DMS153 treated with DMSO at 0.1 percent for 48 hours (cell line): Measurements from ENCODE around the gene SYVN1.
"Not testable (repeated sequence)": the region's sequence is repeated elsewhere in the genome, so short reads cannot be mapped to it uniquely, and the experiment has no call there.

Experiments used
- DNase-seq: peaks from one replicate; lab custom pipeline; 2025; ENCODE audit not compliant: unreplicated experiment; lab: John Stamatoyannopoulos, UW

Gene SYVN1

DNA sequence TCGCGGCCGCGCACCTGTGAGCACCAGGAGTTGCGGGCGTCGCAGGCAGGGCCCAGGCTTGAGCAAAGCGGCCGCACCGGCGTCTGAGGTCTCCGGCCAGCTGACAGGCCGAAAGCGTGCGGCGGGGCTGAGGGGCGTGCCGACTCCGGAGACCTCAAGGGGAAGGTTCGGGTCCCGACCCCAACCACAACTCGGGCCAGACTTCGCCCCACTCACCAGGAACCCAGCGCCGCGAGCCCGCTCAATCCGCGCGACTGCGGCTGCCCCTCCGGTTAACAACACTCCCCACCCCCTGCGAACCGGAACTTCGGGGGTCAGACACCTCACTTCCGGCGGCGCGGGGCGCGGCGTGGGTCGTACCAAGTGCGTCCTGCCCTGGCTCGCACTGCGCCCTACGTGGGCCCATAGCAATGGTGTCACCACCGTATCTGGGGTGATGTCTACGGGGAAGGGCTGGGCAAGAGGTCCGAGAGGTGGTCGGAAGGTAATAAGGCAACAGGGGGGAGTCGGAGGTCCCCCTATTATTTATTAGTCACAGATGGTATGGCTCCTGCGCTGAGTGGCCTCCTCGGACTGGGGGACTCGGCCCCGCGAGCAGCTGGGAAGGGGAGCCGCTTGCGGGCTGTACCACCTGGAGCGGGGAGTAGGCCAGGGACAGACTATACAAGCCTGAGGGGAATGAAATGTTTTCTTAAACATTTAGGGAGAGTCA lies at the start of gene SYVN1:
TSS of gene SYVN1 (minus strand) at position 280 of the 712 bp plus-strand sequence. CDS start 918 bp downstream, outside the sequence.
- no peak for DNase-seq

DNA sequence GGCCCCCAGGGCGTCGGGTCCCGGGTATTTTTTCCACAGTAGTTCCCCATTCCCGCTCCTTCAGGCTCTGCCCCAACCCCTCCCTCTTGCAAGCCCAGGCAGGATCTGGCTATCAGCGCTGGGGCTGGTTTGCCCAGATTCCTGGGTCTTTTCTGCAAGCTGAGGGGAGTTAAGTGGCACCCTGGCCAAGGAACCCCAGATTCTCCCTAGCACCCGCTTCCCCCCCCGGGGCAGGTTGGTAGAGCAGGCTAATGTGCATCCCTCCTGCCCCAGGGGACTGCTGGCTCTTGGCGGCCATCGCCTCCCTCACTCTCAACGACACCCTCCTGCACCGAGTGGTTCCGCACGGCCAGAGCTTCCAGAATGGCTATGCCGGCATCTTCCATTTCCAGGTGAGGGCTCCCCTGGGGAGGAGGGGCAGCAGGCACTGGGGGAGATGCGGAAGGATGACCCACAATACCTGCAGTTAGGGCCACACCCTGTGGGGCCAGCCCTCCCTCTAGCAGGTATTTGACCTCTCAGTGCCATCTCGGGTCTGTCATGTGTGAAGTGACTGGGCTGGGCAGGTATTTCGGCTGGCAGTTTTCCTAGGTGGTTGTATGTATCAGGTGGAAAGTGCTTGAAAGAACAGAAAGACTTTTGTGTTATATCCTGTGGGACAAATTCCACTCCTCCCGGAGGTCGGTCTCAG lies 49.0 kb upstream of the SYVN1 start:
- DNase-seq: no peak

DNA sequence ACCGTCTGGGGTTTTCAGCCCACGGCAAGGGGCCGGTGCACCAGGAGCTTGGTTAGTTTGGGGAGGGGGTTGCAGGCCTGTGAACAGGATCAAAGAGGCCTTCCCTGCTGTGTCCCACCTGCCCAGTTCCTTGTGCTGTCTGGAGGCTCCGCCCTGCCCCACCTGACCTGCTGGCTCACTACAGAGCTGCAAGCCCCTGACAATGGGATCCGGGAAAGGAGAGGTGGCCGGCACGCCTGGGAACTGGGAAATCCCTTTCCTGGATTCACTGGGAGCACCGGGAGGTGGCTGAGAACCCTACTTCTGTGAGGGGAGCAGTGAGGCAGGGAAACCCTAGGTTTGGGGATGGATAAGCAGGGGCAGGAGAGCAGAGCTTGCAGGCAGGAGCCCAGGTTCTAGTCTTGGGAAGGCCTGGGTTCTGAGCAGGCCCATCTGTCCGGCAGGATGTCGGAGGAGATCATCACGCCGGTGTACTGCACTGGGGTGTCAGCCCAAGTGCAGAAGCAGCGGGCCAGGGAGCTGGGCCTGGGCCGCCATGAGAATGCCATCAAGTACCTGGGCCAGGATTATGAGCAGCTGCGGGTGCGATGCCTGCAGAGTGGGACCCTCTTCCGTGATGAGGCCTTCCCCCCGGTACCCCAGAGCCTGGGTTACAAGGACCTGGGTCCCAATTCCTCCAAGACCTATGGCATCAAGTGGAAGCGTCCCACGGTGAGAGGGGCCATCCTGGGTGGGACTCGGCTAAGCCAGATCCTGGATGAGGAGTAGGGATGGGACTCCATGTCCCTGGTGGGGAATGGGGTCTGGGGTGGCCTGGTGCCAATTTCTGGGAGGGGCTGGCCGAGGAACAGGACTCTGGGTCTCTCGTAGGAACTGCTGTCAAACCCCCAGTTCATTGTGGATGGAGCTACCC lies 48.2 kb upstream of the SYVN1 start:
- peak; percentile 6 for DNase-seq

GRCh38 chr11:65181569-65182257 lies 47.4 kb upstream of the SYVN1 start, which contains the start of gene CAPN1:
TSS of gene CAPN1 (plus strand) at chr11:65181928. CDS start at chr11:65182702, 774 bp downstream.
- DNase-seq: no peak

- DNase-seq: peak; percentile 6
Measured at GRCh38 chr11:65180877-65181568, 46.7 kb upstream of the SYVN1 start.

- DNase-seq: not testable (repeated sequence)
Measured at GRCh38 chr11:65174571-65175010, 40.3 kb upstream of the SYVN1 start.

DNA sequence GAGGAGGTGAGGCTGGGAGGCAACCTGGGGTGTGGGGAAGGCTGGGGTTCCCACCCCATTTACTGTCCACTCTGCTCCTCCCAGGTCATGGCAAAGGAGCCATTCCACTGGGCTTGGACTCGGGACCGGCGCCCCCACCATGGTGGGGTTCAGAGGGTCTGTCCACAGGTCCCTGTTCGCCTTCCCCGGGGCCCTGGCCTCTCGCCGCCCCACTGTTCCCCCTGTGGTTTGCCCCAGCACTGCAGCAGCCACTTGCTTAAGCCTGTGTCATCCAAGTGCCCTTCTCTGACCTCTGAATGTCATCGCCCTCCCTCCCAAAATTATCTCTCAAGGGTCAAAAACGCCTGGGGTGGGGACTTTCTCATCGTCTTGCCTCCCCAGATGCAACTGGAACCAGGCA lies 38.3 kb upstream of the SYVN1 start:
- no peak for DNase-seq

GRCh38 chr11:65170058-65170534 lies 35.8 kb upstream of the SYVN1 start, which contains the start of gene SPDYC:
TSS of gene SPDYC (plus strand) at chr11:65170233. CDS start at chr11:65171358, 1,125 bp downstream.
- DNase-seq: no peak

- DNase-seq: no peak
Measured at GRCh38 chr11:65169164-65169641, 34.9 kb upstream of the SYVN1 start.

DNA sequence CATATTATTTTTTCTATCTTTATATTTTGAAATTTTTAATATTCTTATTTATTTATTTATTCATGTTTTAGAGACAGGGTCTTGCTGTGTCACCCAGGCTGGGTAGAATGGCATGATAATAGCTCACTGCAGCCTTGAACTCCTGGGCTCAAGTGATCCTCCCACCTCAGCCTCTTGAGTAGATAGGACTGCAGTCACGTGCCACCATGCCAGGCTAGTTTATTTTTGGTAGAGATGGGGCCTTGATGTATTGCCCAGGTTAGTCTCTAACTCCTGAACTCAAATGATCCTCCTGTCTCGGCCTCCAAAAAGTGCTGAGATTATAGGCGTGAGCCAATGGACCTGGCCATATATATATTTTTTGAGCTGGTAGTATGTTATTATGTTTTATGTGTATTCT lies 33.3 kb upstream of the SYVN1 start:
- no peak for DNase-seq

DNA sequence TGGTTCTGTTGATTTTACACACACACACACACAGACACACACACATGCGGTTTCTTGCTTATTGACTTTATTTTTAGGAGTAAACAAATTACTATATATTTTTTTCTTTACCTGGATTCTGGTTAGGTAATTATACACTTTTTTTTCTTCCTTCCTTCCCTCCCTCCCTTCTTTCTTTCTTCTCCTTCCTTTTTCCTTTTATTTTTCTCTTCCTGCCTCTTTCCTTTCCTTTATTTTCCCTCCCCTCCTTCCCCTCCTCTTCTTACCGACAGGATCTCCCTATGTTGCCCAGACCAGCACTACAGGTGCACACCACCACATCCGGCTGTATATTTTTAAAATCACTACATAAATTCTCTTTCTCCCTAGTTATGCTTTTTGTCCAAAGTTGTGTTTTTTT lies 32.6 kb upstream of the SYVN1 start:
- DNase-seq: no peak

- peak; percentile 10 for DNase-seq
Measured at GRCh38 chr11:65165410-65166317, 31.3 kb upstream of the SYVN1 start.

DNA sequence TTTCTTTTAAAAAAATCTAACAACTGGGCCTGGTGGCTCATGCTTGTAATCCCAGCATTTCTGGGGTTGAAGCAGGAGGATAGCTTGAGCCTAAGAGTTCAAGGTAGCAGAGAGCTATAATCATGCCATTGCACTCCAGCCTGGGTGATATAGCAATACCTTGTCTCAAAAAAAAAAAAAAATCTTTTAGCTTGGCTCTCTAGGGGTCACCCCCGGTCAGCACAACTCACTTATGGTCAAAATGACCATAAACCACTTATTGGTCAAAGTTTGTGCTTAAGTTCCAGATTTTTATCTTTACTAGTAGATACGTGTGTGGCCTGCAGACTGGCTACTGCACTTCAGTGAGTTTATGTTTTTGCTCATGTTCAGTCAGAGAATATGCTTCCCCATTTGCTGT lies 29.4 kb upstream of the SYVN1 start:
- no peak for DNase-seq

GRCh38 chr11:65160643-65161042 lies 26.3 kb upstream of the SYVN1 start:
- DNase-seq: no peak

- DNase-seq: no peak
Measured at GRCh38 chr11:65159012-65159411, 24.7 kb upstream of the SYVN1 start.

GRCh38 chr11:65157336-65157735 lies 23.0 kb upstream of the SYVN1 start:
- DNase-seq: no peak

- DNase-seq: no peak
Measured at GRCh38 chr11:65156926-65157325, 22.6 kb upstream of the SYVN1 start.

- no peak for DNase-seq
Measured at GRCh38 chr11:65156256-65156655, 21.9 kb upstream of the SYVN1 start.

GRCh38 chr11:65152122-65152521 lies 17.8 kb upstream of the SYVN1 start:
- no peak for DNase-seq
